Right lobe of liver (tissue), 4 donors: Measurements from ENCODE around the gene ASB2.

Experiments
- CTCF ChIP-seq, 4 donors: fragments of 200-600 bp in 3 of 4; fragments of 450-650 bp in 1 of 4; IDR thresholded peaks; one replicate each; pipeline versions ENCODE4 v1.5.1 to v1.8.0; 2016 to 2022; ENCODE audit warnings: antibody characterized with exemption in 4 of 4, mild to moderate bottlenecking in 2 of 4
- POLR2A ChIP-seq: fragments of 450-650 bp; IDR thresholded peaks from one replicate; pipeline ENCODE4 v1.6.1; 2017; ENCODE audit warnings: antibody characterized with exemption, mild to moderate bottlenecking
- donor health status: DM: no; HTN: no; CAD: no.
- donor health status: DM: no; HTN: no; CAD: no.
- donor health status: DM: no; HTN: yes; CAD: no.

- TF ChIP-seq CTCF (IDR thresholded peaks at IDR 0.05) (no peak), POLR2A (no peak)
Measured at GRCh38 chr14:93905623-93906022, 70.7 kb downstream of the ASB2 start.
